ENCODE measurements around the gene ARNT2.

ARNT2 gene

DNA sequence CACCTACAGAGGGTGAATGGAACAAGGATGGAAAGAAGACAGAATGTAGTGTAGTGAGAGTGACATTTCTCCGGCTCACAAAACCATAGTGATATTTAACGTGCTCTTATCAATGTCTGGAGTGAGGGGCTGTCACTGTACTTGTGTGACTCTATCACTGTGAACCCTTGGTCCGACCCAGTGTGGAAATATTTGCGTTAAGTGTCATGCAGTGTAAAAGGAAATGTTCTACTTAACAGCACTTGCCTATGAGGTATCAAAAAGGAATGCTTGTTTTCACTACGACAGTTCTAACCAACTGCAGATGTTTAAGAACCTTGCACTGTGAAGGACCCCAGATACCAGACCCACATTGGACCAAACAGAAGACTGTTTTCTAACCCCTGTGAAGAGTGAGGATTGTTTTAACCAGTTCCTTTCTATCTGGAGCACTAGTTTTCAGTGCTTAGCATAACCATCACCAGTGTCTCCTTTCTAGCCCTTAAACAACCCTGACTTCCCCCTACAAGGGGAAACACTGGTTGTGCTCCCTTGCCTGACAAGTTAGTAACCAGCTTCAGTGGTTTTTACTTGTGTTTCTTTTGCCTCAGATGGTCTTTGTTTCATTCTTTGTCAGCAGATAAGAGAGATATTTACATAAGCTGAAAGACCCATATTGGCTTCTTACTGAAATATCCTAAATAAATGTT is 146.2 kb downstream of the ARNT2 start:
- TF ChIP-seq CTCF (IDR thresholded peaks at IDR 0.05; ENCODE audit: insufficient read depth, missing control alignments): no peak
- DNase-seq (ENCODE audit: insufficient read length, low spot score) (no peak), FAIRE-seq (no peak)

DNA sequence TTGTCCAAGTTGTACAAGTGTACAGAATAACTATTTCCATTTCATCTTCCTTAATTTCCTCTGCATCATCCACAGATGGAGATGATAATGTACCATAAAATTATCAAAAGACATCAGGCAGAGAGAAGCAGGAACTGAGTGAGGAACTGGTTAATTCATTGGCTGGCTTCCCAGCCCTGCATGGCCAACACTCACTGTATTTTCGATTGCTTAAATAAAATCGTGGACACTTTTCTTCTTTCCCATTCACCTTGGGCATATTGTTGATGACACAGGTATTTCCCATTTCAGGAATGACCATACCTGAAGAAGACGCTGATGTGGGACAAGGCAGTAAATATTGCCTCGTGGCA is 146.7 kb downstream of the ARNT2 start:
- no peak for TF ChIP-seq CTCF (IDR thresholded peaks at IDR 0.05; ENCODE audit: insufficient read depth, missing control alignments)
- FAIRE-seq (no peak), DNase-seq (ENCODE audit: insufficient read length, low spot score) (no peak)

DNA sequence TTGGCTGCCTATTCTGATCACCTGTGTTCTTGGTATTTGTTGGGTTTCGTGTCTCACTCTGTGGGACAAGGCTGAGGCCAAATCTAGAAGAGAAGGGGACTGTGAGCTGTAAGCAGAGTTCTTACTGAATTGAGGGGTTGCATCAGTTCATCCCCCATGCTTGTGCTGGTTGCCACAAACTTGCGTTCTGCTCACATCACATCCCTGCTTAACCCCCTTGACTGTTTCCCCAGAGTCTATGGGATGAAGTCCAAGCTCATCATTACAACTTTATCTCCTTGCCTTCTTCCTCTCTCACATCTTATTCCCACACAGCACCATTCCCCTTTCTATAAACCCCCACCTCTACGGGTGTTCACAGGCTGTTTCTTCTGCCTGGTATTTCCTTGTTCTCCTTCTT is 147.2 kb downstream of the ARNT2 start:
- no peak for TF ChIP-seq CTCF (IDR thresholded peaks at IDR 0.05; ENCODE audit: insufficient read depth, missing control alignments)
- DNase-seq (ENCODE audit: insufficient read length, low spot score): no peak
- no peak for FAIRE-seq

DNA sequence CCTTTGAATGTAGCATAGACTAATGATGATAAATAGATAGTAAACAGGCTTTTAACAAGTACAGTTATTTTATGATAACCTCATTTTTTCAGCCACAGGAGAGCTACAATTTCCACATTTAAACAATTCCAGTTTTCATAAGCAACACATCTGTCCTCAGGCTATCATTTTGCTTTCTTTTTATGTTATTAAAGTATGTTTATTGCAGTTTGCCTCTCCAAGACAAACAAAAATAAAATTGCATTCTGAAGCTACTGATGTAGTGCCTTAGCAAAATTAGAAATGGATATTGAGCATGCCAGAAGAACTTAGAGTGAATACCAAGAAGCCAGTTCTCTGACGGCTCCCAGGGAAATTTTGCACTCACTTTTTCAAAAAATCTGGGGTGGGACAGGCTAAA is 150.4 kb downstream of the ARNT2 start:
- no peak for DNase-seq (ENCODE audit: insufficient read length, low spot score)
- no peak for FAIRE-seq
- no peak for TF ChIP-seq CTCF (IDR thresholded peaks at IDR 0.05; ENCODE audit: insufficient read depth, missing control alignments)

DNA sequence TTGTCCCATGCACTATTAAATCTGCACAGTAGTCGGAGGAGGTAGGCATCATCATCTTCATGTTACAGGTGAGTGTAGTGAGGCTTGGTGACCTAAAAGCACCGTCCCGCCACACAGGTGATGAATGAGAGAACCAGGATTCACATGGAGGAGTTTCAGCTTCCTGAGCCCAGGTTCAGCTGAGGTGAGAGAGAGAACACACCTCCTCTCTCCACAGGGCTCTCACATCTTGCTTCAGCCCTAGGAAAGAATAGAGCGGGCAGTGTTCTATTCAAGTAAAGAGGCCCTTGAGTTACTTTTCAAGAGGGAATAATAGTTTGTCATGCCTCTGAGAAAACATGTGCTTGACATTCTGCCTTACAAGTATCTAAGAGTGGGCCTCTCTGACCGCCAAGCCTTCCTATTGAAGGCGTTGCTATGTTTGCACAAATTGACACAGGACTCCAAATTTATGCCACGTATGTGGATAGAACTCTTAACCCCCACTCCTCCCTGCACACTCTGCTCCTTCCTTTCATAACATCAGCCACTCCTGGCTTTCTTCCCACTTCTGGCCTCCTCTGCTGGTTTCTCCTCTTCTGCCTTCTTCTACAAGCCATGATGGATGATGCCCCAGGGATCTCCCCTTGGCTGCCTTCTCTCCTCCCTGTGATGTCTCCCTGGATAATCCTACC is 152.6 kb downstream of the ARNT2 start:
- no peak for FAIRE-seq
- DNase-seq (ENCODE audit: insufficient read length, low spot score): no peak
- no peak for TF ChIP-seq CTCF (IDR thresholded peaks at IDR 0.05; ENCODE audit: insufficient read depth, missing control alignments)

DNA sequence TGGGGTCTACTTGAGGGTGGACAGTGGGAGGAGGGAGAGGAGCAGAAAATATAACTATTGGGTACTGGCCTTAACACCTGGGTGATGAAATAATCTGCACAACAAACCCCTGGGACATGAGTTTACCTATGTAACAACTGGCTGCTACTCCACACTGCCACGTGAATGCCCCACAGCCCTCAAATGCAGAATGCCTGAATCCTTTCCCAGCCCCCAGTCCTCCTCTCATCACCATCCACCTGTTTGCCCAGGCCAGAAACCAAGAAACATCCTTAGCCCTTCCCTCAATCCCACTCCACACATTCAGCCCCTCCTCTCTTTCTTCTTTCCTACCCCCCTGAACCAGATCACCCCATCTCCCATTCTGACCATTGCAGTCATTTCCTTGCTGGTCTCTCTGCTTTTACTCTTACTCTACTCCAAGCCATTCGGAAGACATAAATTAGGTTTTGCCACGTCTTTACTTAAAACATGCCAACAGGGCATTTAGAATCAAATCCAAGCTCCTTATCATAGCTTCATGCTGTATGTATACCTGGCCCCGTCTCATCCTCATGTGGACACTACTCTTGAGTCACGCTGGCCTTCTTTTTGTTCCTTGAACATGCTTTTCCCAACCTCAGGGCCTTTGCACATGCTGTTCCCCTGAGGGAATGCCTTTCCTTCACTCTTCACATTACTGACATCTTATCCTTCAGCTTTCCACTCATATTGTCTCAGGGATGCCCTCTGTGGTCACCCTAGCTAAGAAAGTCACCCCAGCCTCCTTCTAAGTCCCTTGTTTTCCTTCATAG is 153.5 kb downstream of the ARNT2 start:
- TF ChIP-seq CTCF (IDR thresholded peaks at IDR 0.05; ENCODE audit: insufficient read depth, missing control alignments): no peak
- DNase-seq (ENCODE audit: insufficient read length, low spot score) (no peak), FAIRE-seq (no peak)
